Common myeloid progenitor, CD34-positive (primary cell): ENCODE measurements around the gene TPCN1.

ENCODE experiments used
- CTCF ChIA-PET: fragments of 350-600 bp; sonication (Branson Sonifier 250); formaldehyde crosslinking; loops from one replicate; lab custom pipeline; 2021; ENCODE audit warnings: antibody characterized with exemption; lab: Charles Lee
- POLR2A ChIA-PET: fragments of 350-600 bp; sonication (Branson Sonifier 250); formaldehyde crosslinking; loops from one replicate; lab custom pipeline; 2021; ENCODE audit warnings: antibody characterized with exemption; lab: Charles Lee
- DNase-seq, 3 donors: peaks; one replicate each; pipeline versions ENCODE4 v3.0.0 to v3.0.0-alpha.2; 2013
- H3K27ac ChIP-seq, 2 experiments: 1 replicate in 1 of 2; 2 replicates in 1 of 2; pipeline ENCODE4 v1.7.0; 2013; ENCODE audit warnings: inconsistent platforms in 2 of 2, low read length in 2 of 2, mild to moderate bottlenecking in 2 of 2, low read depth in 1 of 2, moderate library complexity in 1 of 2; ENCODE audit not compliant: severe bottlenecking in 2 of 2, insufficient read depth in 1 of 2, poor library complexity in 1 of 2
- H3K27me3 ChIP-seq, 5 experiments: replicated peaks in 2 of 5; 1 replicate in 3 of 5; 2 replicates in 2 of 5; pipeline versions ENCODE4 v1.6.1 to v1.7.0; 2013; ENCODE audit warnings: low read length in 4 of 5, mild to moderate bottlenecking in 2 of 5, moderate library complexity in 2 of 5, inconsistent platforms in 1 of 5; ENCODE audit not compliant: insufficient read depth in 5 of 5, control insufficient read depth in 4 of 5
- H3K36me3 ChIP-seq, 4 experiments: 1 replicate in 2 of 4; 2 replicates in 2 of 4; pipeline versions ENCODE4 v1.6.1 to v1.7.0; 2013; ENCODE audit warnings: low read length in 3 of 4, control low read depth in 1 of 4, mild to moderate bottlenecking in 1 of 4; ENCODE audit not compliant: control insufficient read depth in 4 of 4, insufficient read depth in 4 of 4
- H3K4me1 ChIP-seq, 4 experiments: 1 replicate in 3 of 4; 2 replicates in 1 of 4; pipeline versions ENCODE4 v1.6.1 to v1.7.1; 2013; ENCODE audit warnings: low read length in 3 of 4, mild to moderate bottlenecking in 3 of 4, control low read depth in 1 of 4, inconsistent platforms in 1 of 4, moderate library complexity in 1 of 4; ENCODE audit not compliant: control insufficient read depth in 4 of 4, insufficient read depth in 4 of 4; ENCODE audit errors: control extremely low read depth in 1 of 4
- H3K4me3 ChIP-seq, 7 experiments: 1 replicate in 4 of 7; 2 replicates in 3 of 7; pipeline versions ENCODE4 v1.5.1 to v1.7.0; 2013; ENCODE audit warnings: mild to moderate bottlenecking in 7 of 7, low read length in 6 of 7, moderate library complexity in 6 of 7, inconsistent platforms in 2 of 7, low read depth in 2 of 7, control low read depth in 1 of 7; ENCODE audit not compliant: insufficient read depth in 4 of 7, control insufficient read depth in 1 of 7; ENCODE audit errors: extremely low read depth in 1 of 7
- H3K9me3 ChIP-seq, 5 experiments: 1 replicate in 4 of 5; 2 replicates in 1 of 5; pipeline versions ENCODE4 v1.6.1 to v1.7.1; 2013; ENCODE audit warnings: low read length in 4 of 5, mild to moderate bottlenecking in 2 of 5, inconsistent platforms in 1 of 5, low read depth in 1 of 5, moderate library complexity in 1 of 5; ENCODE audit not compliant: control insufficient read depth in 4 of 5, insufficient read depth in 2 of 5; ENCODE audit errors: control extremely low read depth in 1 of 5
- WGBS: methylation state at CpG from one replicate; pipeline ENCODE4 v1.1.5; 2013; ENCODE audit not compliant: insufficient coverage; 5-methylcytosine and 5-hydroxymethylcytosine counted together

The TPCN1 gene

GRCh38 chr12:113222730-113223531 is 1.7 kb downstream of the TPCN1 start:
- WGBS: 3% methylated on average over 4 of the region's 11 CpGs
- no peaks in the 10 kb centered on the region for H3K9me3 ChIP-seq
- no peaks in the 10 kb centered on the region for H3K27me3 ChIP-seq
- H3K4me3 ChIP-seq: peak overlapping the region in 6 of 7 experiments; percentile 8 to 95 (median 36)
- DNase-seq: peak in 2 of 3 donors; percentile 33 to 40
- CTCF ChIA-PET: interaction anchor here (0.8 to 9.1 kb wide), 11 partner anchors 9 to 230 kb away, joined by 3 to 91 read pairs (median 4); no protein-coding TSS in a partner anchor
- H3K36me3 ChIP-seq: peaks cover 0 to 9% (median 5%) of the 10 kb centered on the region in 4 experiments
- POLR2A ChIA-PET: interaction anchor here (0.6 to 2.5 kb wide), 5 partner anchors 14 to 862 kb away, joined by 4 to 11 read pairs (median 7); no protein-coding TSS in a partner anchor
- H3K4me1 ChIP-seq: peaks cover 4 to 29% (median 27%) of the 10 kb centered on the region in 4 experiments
- H3K27ac ChIP-seq: peak overlapping the region in 1 of 2 experiments; percentile 64

GRCh38 chr12:113224955-113225354 is 3.7 kb downstream of the TPCN1 start:
- CTCF ChIA-PET: interaction anchor here (1.4 to 9.1 kb wide), 4 partner anchors 10 to 72 kb away, joined by 3 to 91 read pairs (median 6); no protein-coding TSS in a partner anchor
- H3K36me3 ChIP-seq: peaks cover 0 to 11% (median 5%) of the 10 kb centered on the region in 4 experiments
- no peaks in the 10 kb centered on the region for H3K27me3 ChIP-seq
- peaks cover 6 to 43% (median 36%) of the 10 kb centered on the region in 4 experiments for H3K4me1 ChIP-seq
- no peaks in the 10 kb centered on the region for H3K9me3 ChIP-seq
- no peak for DNase-seq
- WGBS: 100% methylated on average over 1 of the region's 4 CpGs
- POLR2A ChIA-PET: no interaction called here
- H3K27ac ChIP-seq: no peak overlapping the region
- H3K4me3 ChIP-seq: no peak overlapping the region

GRCh38 chr12:113226696-113227568 is 5.7 kb downstream of the TPCN1 start:
- peaks cover 6 to 39% (median 33%) of the 10 kb centered on the region in 4 experiments for H3K4me1 ChIP-seq
- H3K27ac ChIP-seq: no peak overlapping the region
- H3K36me3 ChIP-seq: peaks cover 0 to 21% (median 10%) of the 10 kb centered on the region in 4 experiments
- ChIA-PET CTCF (interaction anchor here (0.8 to 9.1 kb wide), 6 partner anchors 8 to 40 kb away, joined by 3 to 91 read pairs (median 3); no protein-coding TSS in a partner anchor), POLR2A (no interaction called here)
- 92% methylated on average over 11 of the region's 13 CpGs for WGBS
- H3K9me3 ChIP-seq: no peaks in the 10 kb centered on the region
- H3K27me3 ChIP-seq: no peaks in the 10 kb centered on the region
- no peak overlapping the region for H3K4me3 ChIP-seq
- peak in 1 of 3 donors; percentile 34 for DNase-seq

GRCh38 chr12:113227686-113228391 is 6.6 kb downstream of the TPCN1 start:
- Histone ChIP-seq H3K36me3 (peaks cover 0 to 28% (median 10%) of the 10 kb centered on the region in 4 experiments), H3K4me3 (no peak overlapping the region), H3K4me1 (peaks cover 2 to 39% (median 32%) of the 10 kb centered on the region in 4 experiments), H3K27me3 (no peaks in the 10 kb centered on the region), H3K9me3 (no peaks in the 10 kb centered on the region), H3K27ac (no peak overlapping the region)
- ChIA-PET CTCF (interaction anchor here (0.8 to 9.1 kb wide), 4 partner anchors 7 to 41 kb away, joined by 3 to 91 read pairs (median 6); no protein-coding TSS in a partner anchor), POLR2A (no interaction called here)
- DNase-seq: no peak
- WGBS: 95% methylated on average over 4 of the region's 5 CpGs

DNA sequence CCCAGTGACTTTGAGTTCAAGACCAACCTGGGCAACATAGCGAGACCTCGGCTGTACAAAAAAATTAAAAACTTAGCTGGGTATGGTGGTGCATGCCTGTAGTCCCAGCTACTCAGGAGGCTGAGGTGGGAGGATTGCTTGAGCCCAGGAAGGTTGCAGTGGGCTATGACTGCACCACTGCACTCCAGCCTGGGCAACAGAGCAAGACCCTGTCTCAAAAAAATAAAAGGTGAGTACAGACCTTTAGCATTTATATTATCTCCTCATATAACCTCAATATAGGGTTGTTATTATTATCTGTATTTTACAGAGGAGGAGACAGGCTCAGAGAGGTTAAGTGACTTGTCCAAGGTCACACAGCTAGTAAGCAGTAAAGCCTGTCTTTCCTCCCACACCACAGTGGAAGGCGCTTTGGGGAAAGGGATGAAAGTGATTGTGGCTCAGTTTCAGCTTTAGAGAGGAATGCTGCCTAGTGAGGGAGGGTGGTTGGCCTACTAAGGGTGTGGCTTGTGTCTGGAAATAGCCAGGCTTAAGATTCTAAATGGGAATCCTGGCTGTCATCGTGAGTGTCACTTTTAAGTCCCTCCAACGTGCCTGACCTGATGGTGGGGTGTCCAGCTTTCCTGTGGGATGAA is 7.2 kb downstream of the TPCN1 start:
- 96% methylated on average over 3 of the region's 5 CpGs for WGBS
- ChIA-PET POLR2A (interaction anchor here (0.5 kb wide), 1 partner anchor 32 kb away, joined by 3 read pairs; no protein-coding TSS in a partner anchor), CTCF (interaction anchor here (0.7 to 2.4 kb wide), 4 partner anchors 11 to 31 kb away, joined by 3 to 7 read pairs (median 4); no protein-coding TSS in a partner anchor)
- no peak for DNase-seq
- Histone ChIP-seq H3K36me3 (peaks cover 0 to 28% (median 10%) of the 10 kb centered on the region in 4 experiments), H3K27ac (no peak overlapping the region), H3K27me3 (no peaks in the 10 kb centered on the region), H3K4me3 (no peak overlapping the region), H3K4me1 (peaks cover 2 to 39% (median 32%) of the 10 kb centered on the region in 4 experiments), H3K9me3 (no peaks in the 10 kb centered on the region)
